Stimulated activated CD8-positive, alpha-beta memory T cell treated with anti-CD3 and anti-CD28 coated beads, Interleukin-15, amount 100 ng/mL, for 24 hours (primary cell): ENCODE data around the gene NDST4.

Experiments used
- DNase-seq: peaks from one replicate; pipeline ENCODE4 v3.0.0-alpha.2; 2020; ENCODE audit warnings: low read depth

Gene NDST4

GRCh38 chr4:115113506-115114106 is at the start of gene NDST4:
NDST4 (minus strand) TSS chr4:115113620; CDS start chr4:115077036, 36,584 bp downstream.
- DNase-seq = no peak

GRCh38 chr4:115159141-115159540 is 45.7 kb upstream of the NDST4 start:
- no peak for DNase-seq

- no peak for DNase-seq
Measured at GRCh38 chr4:115158296-115158695, 44.9 kb upstream of the NDST4 start.

DNA sequence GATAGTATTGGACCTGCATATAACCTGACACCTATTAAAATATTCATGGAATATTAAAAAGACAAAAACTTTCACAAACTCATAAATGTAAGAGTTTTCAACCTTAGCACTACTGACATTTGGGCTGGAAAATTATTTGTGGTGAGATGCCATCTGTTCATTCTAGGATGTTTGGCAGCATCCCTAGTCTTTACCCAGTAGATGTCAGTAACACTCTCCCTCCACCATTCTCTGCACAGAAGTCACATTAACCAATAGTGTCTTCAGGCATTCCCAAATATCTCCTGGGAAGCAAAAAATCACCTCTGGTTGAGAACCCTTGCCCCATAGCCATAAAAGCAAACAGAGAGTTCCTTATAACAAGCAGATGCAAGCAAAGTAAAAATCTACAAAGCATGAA is 41.4 kb upstream of the NDST4 start:
- DNase-seq = no peak

DNA sequence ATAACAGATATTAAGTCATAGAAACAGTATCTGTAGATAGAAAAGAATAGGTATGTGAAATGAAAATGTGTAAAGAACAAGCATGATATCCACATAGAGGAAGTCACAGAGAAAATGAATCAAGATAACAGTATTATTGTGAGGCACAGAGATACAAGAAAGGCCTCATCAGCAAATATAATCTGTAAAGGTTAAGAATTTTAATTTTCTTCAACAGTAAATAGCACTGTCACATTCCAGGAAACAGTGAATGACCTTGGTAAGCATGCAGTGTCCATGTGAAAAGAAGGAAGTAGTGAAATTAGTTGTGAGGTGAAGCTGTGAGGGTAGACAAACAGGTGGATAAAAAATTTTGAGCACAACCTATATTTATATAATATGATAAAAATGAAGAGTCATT is 39.5 kb upstream of the NDST4 start:
- no peak for DNase-seq

DNA sequence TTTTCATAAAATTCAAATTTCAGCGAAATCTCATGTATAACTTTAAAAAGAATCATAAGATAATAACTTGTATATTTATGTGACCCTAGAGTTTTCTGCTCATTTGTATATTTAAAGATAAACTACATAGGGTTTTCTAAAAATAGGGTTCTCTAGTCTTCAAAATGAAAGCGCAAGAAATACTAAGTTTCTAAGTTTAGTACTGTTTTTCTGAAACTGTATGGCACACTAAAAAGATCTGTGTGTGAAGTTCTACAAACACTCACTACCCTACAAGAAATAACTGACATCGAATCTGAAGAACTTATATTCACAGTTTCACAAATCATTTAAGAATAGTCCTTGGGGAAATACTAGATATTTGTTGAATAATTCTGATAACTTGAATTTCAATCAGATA is 38.7 kb upstream of the NDST4 start:
- no peak for DNase-seq

DNA sequence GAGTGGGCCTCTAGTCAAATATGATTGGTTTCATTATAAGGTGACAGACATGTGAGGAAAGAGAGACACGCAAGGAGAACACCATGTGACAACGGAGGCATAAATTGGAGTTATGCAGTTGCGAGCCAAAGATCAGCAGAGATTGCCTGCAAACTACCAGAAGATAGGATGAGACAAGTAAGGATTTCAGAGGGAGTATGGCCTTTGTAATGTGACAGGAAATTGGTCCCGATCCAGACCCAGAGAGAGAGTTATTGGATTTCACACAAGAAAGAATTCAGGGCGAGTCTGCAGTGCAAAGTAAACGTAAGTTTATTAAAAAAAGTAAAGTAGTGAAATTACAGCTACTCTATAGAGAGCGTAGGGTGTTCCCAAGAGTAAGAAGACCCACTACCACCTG is 35.7 kb upstream of the NDST4 start:
- no peak for DNase-seq

DNA sequence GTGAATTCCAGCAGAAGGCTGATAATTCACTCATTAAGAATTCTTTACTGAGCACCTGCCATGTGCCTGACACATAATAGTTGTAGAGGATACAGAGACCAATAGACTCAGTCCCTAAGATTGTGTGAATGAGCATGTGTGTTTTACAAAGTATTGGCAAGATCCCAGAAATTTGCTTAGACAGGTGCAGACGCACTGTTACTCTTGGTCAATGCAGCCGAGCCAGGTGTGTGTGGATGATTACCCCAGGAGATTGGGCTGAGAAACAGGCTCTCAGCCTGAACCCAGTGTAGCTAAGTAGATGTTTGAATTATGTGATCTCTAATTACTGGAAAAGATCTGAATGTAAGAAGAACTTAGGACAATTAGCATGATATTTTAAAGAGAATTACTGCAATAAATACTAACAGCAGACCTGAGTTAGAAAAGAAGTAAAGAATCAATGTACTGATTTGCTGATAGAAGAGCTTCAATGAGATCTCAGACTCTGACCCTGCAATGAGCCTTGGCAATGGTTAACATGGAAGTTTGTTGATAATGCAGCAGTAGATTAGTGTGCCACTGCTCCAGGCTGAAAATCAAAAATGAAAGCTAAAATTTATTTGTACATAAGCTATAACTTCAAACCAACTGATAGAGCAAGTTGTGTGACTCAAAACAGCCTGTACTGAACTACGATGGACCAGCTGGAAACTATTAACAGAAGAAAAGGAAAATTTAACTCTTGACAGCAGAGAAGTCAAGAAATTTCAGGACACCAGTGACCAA is 32.2 kb upstream of the NDST4 start:
- DNase-seq = no peak

DNA sequence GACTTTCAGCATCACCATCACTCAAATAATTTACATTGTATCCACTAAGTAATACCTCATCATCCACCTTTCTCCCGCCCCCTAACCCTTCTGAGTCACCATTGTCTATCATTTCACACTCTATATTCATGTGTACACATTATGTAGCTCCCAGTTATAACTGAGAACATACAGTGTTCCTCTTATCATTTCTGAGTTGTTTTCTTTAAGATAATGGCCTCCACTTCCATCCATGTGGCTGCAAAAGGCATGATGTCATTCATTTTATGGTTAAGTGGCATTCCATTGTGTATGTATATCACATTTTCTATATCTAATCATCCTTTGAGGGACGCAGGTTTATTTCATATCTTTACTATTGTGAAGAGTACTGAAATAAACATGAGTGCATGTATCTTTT is 14.6 kb upstream of the NDST4 start:
- DNase-seq = no peak

DNA sequence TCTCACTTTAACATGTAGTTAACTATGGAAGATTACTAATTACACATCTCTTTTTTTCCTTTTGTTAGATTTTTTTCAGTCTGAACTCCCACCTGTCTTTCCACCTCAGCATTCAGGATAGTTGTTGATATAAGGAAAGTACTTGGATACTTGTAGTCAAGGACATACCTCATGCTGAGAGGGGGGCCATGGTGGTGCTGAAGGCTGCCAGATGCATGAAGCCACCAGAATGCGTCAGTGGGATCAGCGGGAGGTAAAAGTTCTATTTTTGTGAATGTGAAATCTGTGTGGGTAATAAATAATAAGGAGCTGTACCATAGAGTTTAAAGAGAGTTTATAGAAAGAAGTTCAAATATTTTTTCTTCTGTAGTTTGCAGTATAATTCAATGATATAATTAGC is 13.1 kb upstream of the NDST4 start:
- DNase-seq = no peak

DNA sequence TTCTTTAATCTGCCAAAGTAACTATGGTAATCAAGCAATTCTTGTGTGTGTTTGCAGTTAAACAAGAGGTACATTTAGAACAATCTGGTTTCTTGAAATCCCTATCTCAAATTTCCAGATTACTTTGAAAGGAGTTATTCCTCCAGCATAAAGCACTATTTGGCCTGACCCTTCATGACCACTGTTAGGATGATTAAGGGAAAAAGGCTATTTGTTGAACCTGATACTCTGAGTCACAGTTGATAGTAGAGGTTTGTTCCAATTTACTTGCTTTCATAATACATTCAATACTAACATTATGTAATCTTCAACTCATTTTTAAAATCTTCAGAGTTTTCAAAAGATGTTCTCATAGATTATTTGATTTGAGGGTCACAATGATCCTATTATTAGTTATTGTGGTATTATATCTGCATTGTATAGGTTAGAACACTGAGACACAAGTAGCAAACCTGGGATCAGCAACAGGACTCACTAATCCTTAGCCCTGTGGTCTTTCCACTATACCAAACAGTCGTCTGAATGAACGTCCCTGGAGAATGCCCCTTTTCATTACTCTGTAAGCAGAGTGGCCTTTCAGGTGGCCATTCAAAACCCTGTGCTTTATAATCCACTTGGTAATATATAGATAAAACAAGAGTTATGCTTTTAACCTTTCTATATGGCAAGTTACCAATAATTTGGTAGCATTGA is 8.1 kb upstream of the NDST4 start:
- no peak for DNase-seq

DNA sequence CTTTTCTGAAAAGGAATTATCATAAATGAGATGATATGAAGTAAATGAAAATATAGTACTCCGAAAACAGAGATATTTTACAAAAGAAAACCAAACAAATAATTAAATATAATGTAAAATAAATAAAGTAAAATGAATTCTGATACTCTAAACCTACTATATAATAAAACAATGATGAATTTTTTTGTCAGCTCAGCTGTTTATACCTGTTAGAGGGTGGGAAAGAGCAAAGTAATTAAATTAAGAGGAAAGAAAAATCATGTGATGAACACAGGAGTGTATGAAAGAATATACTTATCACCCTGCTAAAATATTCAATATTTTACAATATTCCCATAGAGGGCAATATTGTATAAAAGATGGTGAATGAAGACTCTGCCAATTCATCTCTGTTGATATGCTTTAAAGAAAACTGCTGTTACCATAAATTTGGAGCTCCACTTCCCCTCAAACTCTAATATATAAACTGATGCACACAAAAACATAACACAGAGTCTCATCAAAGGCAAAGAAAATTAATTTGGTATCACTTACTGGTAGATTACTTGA is 6.5 kb upstream of the NDST4 start:
- no peak for DNase-seq

DNA sequence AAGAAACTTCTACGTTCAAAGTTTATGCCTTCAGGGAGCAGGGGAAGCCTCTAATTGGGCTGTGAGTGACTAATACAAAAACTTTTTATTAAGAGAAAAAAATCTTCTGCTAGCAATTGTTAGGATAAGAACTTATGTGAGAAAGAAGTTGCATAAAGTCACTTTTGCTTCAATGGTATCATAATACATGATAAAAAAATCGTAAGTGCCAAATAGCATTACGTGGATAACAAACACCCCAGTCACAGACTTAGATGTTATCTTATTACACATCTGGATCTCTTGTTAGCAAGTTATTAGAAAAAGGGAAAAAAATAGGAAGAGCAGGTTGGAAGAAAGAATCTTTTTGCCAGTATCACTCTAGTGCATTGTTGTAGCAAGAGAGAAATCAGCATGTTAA is 4.2 kb upstream of the NDST4 start:
- no peak for DNase-seq

DNA sequence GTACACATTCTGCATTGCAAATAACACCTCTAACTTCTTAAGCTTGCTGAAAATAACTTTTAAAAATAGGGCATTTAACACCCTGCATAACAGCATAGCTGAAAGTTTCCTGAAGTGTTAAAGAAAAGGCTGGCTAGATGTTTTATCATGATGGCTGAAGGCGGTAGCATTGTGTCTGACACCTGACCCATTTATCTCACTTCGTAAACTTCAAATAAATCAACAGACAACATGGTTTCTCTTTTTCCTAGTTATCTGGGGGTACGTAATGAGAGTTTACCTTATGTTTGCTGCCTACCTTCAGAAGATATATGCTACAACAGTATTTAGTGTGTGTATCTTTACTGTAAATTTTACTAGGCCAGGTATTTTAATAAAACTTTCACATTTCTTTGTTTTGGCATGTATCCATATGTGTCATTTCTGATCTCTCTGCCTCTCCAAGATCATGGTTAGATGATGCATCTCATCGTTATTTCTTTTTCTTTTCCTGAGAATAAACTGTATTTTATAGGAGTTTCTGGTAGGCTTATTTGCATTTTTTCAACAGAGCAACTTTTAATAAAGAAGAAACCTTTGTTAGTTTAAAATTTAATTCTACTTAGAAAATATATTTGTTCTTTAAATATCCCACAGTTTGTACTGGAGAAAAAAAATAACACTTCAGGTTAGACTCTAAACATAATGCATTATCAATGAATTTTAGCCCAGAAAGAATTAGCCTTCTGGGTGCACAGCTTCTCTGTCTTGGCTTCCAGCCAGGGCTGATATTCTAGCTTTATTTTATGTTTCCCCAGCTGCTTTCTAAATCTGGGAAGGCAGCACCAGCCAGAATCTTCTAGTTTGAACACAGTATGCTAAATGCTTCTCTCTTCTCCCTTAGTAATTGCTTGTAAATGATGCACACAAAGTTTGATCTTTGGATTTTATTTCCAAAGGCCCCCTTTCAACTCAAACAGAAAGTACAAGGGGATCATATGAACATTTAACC is 2.9 kb downstream of the NDST4 start:
- DNase-seq = no peak

DNA sequence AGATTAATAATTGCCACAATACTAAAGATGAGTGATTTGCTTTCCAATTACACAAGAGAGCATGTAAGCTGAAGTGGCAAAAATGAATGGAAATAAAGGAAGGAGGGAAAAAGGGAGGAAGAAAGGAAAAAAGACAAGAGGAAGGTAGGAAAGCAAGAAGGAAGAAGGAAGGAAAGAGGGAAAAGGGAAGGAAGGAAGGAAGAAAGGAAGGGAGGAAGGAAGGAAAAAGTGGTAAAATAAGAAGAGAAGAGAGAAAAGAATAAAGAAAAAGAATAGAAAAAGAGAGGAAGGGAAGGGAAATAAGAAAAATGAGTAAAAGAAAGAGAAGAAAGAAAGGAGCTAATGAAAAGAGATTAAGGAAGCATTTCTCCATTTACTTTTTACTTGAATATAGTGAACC is 4.6 kb downstream of the NDST4 start:
- DNase-seq = no peak

- no peak for DNase-seq
Measured at GRCh38 chr4:115107411-115107810, 6.0 kb downstream of the NDST4 start.

GRCh38 chr4:115101675-115102074 is 11.7 kb downstream of the NDST4 start:
- DNase-seq = no peak

GRCh38 chr4:115090483-115091075 is 22.8 kb downstream of the NDST4 start:
- DNase-seq = no peak

DNA sequence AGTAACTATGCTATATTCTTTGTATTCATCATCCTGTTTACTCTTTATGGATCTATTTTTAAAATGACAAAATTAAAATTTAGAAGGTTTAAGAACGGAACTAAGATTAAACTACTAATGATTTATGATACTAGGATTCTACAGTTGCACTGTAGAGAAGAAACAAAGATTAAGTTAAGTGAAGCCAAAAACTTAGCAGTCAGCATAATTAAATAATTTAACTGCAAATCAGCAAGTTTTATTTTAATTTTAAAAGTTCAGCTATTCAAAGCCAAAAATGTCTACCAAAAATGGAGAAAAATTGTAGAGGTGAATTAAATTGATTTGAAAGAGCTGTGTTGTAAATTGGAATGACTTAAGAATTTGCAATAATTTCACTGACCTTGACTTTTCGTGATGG is 30.8 kb downstream of the NDST4 start:
- no peak for DNase-seq

DNA sequence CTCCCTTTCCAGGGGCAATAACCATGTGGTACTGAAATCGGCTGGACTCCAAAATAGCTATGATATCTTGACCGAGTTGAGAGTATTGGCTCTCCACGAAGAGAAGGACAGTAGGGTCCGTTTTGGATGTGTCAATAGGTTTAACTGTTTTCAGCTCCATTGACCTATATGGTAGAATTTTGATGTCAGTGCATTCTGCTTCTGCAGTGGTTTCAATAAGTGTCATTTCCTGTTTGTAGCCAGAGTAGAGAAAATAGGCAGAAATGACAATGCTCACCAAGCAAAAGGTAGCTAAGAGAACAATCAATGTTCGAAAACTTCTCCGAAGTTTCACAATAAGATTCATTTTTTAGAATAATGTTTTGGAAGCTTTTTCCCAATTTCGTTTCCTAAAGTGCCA is 36.7 kb downstream of the NDST4 start:
- no peak for DNase-seq

- DNase-seq = no peak
Measured at GRCh38 chr4:115058533-115058932, 54.9 kb downstream of the NDST4 start.
